Mesenteric fat pad (tissue), 1 donor: Measurements from ENCODE around the gene CRB1. TPM values are rescaled to one million over a fixed set of nuclear protein-coding genes. Genes with fewer than 3 reads are reported as not detected.
"Not testable (repeated sequence)": the region's sequence is repeated elsewhere in the genome, so short reads cannot be mapped to it uniquely, and the experiment has no call there.

Experiments
- DNase-seq: peaks from one replicate; pipeline ENCODE4 v3.0.0-alpha.2; 2020; ENCODE audit warnings: low spot score
- total RNA-seq: library from RNA; stranded (reverse); fragmentation: NEBNext Ultra II Directional; extraction: Animal tissue kit (Norgen Biotek cat#: 25700); gene quantifications from one replicate; pipeline ENCODE4 v1.2.1, GENCODE V29; 2021
- donor health status: DM: yes; HTN: yes; CAD: no.

The CRB1 gene
- total RNA-seq, 1 donor from 2014 or later: 0.48 TPM

GRCh38 chr1:197453376-197454058 lies 185.5 kb downstream of the CRB1 start:
- no peak for DNase-seq

- no peak for DNase-seq
These were observed 194.5 kb downstream of the CRB1 start for GRCh38 chr1:197462539-197462938.

DNA sequence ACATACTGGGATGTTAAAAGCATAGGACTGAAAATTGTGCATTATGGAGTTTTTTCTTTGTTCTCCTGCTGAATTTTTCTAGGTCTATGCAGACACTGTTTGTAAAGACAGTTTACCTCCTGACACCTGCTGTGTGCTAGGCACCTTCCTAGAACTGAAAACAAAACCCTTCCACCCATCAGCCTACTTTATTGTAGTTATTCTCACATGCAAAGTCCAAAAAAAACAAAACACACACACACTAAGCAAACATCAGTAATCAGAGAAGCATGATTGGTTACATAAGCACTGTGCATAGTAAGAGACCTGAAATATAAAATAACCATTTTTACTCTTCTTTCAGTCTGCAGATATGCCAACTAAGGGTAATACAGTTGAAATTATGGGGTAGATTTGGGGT lies 195.1 kb downstream of the CRB1 start:
- no peak for DNase-seq

GRCh38 chr1:197464044-197464443 lies 196.0 kb downstream of the CRB1 start:
- DNase-seq: no peak

DNA sequence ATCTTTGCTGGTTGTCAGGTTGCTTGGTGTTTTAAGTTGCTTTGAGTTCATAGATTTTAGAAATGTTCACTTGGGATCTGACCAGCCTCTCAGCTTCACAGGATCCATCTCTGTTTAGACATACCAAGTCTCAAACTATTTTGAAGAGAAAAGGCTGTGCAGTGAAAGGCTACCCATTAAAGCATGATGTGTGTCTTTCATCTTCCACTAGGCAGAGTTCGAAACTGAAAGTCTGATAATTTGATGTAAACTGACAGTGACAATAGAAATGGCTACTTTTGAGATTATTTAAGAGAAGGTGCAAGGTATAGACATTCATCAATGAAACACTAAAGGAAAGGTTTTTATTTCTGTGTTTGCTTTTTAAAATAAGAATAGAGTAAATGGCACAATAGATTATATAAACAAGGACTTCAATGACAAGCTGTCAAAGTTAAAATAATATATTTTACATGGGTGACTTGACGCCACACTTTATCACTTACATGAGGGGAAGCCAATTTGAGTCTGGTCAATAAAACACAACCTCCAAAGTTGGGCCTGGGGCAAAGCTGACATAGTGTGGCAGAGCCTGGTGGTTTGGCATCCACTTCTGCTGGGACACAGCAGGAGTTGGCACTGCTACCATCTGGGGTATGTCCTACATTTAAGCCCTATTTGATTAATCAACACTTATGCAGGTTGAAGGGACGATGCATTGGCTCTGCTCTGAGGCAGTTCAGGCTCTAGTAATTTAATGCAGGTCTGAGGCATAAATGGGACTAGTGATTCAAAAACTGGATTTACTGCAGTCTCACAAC lies 197.7 kb downstream of the CRB1 start:
- DNase-seq: no peak

DNA sequence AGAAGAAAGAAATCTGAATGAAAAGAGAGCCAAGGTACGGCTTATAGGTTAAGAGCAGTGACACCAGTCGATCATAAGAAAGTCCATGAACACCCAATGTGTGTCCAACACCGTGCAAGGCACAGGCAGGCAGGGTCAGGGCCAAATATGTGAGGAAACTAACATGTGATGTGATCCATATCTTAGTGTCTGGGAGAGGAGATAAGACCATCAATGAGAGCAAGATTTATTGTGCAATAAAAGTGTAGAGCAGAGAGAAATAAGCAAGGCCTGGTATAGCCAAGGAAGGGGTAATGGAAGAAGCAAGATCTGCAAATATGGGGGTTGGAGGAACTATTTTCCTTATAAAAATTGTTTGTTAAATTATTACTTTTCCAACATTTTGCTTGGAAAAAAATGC lies 198.8 kb downstream of the CRB1 start:
- no peak for DNase-seq

DNA sequence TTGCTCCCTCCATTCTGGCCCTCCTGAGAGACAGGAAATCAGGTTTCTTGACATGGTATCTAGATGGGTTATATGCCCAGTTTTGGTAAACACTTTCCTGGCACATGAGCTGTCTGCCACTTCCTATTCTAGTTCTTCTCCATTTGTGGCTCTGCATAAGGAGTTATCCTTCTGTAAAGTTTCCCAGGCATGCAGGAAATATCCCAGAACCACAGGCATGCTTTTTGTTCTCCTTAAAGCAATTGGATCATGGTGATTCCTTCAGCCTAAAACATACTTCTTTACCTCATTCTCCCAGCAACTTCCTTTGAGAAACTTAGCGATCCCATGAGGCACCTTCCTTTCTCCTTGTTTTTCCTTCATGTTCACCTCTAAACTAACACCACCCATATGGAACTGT lies 199.8 kb downstream of the CRB1 start:
- no peak for DNase-seq

DNA sequence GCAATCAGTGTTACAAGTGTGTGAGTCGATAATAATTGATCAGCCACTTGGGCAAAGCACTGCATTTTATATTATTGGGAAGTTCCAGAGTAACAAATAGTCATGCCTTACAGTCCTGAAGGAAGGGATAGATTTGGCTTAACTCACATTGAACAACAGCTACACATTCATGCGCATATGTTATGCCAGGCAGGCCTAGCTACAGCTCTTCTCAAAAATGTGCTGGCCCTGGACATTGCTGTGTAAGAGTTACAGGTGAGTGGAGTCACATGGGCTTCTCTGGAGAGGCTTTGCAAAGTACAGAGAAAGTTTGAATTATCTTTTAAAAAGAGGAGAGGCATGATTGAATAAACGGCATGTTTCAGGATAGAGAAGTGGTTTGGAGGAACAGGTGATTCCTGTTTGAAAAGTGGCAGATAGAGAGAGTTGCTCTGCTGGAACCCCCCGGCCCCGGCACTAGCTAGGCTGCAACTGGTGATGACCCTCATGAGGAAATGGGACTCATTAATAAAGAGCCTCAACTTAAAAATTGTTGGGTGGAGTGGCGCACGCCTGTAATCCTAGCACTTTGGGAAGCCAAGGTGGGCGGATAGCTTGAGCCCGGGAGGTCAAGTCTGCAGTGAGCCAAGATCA lies 200.6 kb downstream of the CRB1 start:
- DNase-seq: no peak

- no peak for DNase-seq
These were observed 201.7 kb downstream of the CRB1 start for GRCh38 chr1:197469620-197470210.

- DNase-seq: no peak
These were observed 202.3 kb downstream of the CRB1 start for GRCh38 chr1:197470330-197470729.

- no peak for DNase-seq
These were observed 203.4 kb downstream of the CRB1 start for GRCh38 chr1:197471248-197471985.

GRCh38 chr1:197472141-197472540 lies 204.1 kb downstream of the CRB1 start:
- DNase-seq: no peak

DNA sequence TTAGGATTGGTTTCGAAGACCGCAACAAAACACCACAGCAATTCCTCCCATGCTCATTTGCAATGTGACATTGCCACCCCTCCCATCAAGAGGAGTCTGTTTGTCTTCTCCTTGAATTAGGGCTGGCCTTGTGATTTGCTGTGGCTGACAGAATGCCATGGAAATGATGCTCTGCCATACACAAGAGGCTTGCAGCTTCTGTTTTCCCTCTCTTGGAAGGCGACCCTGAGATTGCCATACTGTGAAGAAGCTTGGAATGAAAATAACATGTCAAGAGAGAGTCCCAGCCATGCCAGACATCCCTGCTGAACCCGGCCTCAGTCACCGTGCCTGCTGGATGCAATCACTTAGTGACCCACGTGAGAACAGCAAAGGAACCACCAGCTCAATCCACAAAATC lies 212.4 kb downstream of the CRB1 start:
- DNase-seq: no peak

DNA sequence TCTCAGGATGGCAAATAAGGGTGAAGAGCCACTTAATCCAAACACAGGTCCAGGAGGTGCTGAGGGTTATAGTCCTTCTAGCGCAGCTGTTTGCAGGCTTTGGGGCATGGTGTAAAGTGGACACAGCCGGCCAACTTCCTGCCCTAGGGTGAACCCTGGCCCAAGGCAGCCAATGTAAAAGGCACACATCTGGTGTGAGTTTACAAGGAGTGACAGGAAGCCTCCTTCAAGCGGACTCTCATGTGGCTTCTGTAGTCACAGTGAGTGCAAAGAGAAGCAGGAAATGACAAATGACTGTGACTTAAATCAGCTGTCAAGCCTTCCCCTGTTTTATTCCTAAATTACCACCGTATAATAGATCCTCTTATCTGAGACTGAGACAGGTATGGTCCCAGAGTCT lies 213.0 kb downstream of the CRB1 start:
- no peak for DNase-seq

DNA sequence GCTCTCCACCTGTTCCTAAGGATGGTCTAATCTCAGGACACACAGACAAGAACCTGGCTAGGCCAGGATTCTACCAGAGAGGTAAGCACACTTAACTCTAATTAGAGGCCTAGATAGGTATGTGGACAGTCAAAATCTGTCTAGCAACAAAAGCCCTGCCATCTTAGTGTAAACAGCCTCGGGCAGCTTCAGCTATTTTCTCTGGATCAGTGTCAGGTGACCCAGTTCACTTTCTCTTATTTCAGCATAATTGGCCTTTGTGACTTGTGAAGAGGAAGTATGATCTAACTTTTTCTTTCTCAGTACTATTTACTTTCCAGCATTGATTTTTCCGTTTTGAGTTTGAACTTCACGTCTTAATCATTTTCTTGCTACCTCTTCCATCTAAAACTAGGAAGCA lies 217.7 kb downstream of the CRB1 start:
- no peak for DNase-seq

GRCh38 chr1:197486946-197487345 lies 218.9 kb downstream of the CRB1 start:
- no peak for DNase-seq

DNA sequence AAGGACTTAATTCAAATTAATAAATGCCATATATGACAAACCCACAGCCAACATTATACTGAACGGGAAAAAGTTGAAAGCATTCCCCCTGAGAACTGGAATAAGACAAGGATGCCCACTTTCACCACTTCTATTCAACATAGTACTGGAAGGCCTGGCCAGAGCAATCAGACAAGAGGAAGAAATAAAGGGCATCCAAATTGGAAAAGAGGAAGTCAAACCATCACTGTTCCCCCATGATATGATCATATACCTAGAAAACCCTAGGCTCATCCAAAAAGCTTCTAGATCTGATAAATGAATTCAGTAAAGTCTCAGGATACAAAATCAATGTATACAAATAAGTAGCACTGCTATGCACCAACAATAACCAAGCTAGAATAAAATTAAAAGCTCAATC lies 223.5 kb downstream of the CRB1 start:
- not testable (repeated sequence) for DNase-seq

DNA sequence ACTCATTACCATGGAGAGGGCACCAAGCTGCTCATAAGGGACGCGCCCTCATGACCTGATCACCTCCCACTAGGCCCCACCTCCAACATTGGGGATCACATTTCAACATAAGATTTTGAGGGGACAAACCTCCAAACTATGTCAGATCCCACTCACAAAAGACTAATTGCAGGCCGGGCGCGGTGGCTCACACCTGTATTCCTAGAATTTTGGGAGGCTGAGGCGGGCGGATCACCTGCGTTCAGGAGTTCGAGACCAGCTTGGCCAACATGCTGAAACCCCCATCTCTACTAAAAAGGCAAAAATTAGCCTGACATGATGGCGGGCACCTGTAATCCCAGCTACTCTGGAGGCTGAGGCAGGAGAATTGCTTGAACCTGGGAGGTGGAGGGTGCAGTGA lies 228.7 kb downstream of the CRB1 start:
- no peak for DNase-seq

DNA sequence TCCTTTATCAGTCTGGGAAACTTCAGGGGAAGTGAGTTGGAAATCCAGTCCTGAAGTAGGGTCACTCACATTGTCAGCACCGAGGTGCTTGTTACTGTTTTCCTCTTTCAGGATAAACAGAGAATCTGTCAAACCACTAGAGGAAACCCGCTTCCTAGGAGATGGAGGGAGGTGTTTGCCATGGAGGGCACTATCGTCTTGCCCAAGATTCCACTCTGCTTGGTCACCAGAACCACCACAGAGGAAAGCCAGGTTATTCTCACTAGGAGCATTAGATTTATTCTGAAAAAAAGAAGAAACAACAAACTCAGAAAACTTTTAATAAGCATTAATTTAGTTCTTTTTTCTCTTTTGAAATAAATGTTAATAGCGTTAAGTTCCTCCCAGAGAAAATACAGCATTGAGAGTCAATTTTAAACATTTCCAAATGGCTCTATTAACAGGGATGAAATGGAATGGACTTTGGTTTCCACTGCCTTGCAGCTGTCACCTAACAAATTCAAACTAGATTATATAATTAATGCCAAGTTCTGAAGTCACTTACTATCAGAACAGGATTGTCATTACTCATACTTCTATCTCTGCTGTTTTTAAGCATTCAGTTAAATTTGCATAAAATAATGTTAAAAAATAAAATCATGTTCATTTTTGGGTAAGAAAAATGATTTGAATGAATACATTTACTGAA lies 242.8 kb downstream of the CRB1 start:
- DNase-seq: no peak

- DNase-seq: no peak
These were observed 247.4 kb downstream of the CRB1 start for GRCh38 chr1:197515421-197515820.
